Activated gamma-delta T cell treated with Interleukin-2 at 50 U/mL for 16 hours (primary cell): ENCODE measurements around the gene TMEM37.

Source experiments
- DNase-seq: peaks from one replicate; pipeline ENCODE4 v3.0.0-alpha.2; 2020

Gene TMEM37

GRCh38 chr2:119434664-119435063, 3.0 kb downstream of the TMEM37 start:
- no peak for DNase-seq

GRCh38 chr2:119435081-119435952, 3.7 kb downstream of the TMEM37 start:
- DNase-seq = no peak

- no peak for DNase-seq
Measured at GRCh38 chr2:119435953-119436297, 4.3 kb downstream of the TMEM37 start.

- no peak for DNase-seq
Measured at GRCh38 chr2:119436993-119437772, 5.5 kb downstream of the TMEM37 start.

GRCh38 chr2:119438128-119438656, 6.5 kb downstream of the TMEM37 start:
- no peak for DNase-seq

GRCh38 chr2:119438726-119439284, 7.2 kb downstream of the TMEM37 start:
- DNase-seq = no peak

- DNase-seq = no peak
Measured at GRCh38 chr2:119439574-119440500, 8.2 kb downstream of the TMEM37 start.

GRCh38 chr2:119440501-119440870, 8.8 kb downstream of the TMEM37 start:
- no peak for DNase-seq

- DNase-seq = no peak
Measured at GRCh38 chr2:119440873-119441272, 9.2 kb downstream of the TMEM37 start.

- no peak for DNase-seq
Measured at GRCh38 chr2:119441376-119442225, 9.9 kb downstream of the TMEM37 start.

- no peak for DNase-seq
Measured at GRCh38 chr2:119442226-119442619, 10.6 kb downstream of the TMEM37 start.

- DNase-seq = no peak
Measured at GRCh38 chr2:119442850-119443249, 11.2 kb downstream of the TMEM37 start.

- no peak for DNase-seq
Measured at GRCh38 chr2:119446037-119446436, 14.4 kb downstream of the TMEM37 start.

- no peak for DNase-seq
Measured at GRCh38 chr2:119448427-119449141, 16.9 kb downstream of the TMEM37 start.

- no peak for DNase-seq
Measured at GRCh38 chr2:119449521-119449920, 17.9 kb downstream of the TMEM37 start.

- no peak for DNase-seq
Measured at GRCh38 chr2:119451336-119452050, 19.8 kb downstream of the TMEM37 start.

- DNase-seq = no peak
Measured at GRCh38 chr2:119453972-119454593, 22.4 kb downstream of the TMEM37 start.

- DNase-seq = no peak
Measured at GRCh38 chr2:119455066-119455718, 23.5 kb downstream of the TMEM37 start.

- DNase-seq = no peak
Measured at GRCh38 chr2:119460076-119460475, 28.4 kb downstream of the TMEM37 start.
